CD4-positive, alpha-beta T cell treated with Interleukin-15 for 1 hour (primary cell): ENCODE results near the gene ERP44.

Source experiments
- DNase-seq: peaks from one replicate; pipeline ENCODE4 v3.0.0-alpha.2; 2020

The ERP44 gene

GRCh38 chr9:99929652-99930051 lies 169.1 kb downstream of the ERP44 start:
- no peak for DNase-seq
